ENCODE measurements around the gene FUOM. TPM values are rescaled to one million over a fixed set of nuclear protein-coding genes. Genes with fewer than 3 reads are reported as not detected.
A peak's percentile ranks its signal among the peaks of the same experiment; 100 is the strongest.

Gene FUOM
- total and polyA plus RNA-seq, 10 of the 15 experiments (the other 5 are each of a cell fraction or from before 2014, with no cell fraction given), result 1.8 to 41.7 (median 25.6) TPM

DNA sequence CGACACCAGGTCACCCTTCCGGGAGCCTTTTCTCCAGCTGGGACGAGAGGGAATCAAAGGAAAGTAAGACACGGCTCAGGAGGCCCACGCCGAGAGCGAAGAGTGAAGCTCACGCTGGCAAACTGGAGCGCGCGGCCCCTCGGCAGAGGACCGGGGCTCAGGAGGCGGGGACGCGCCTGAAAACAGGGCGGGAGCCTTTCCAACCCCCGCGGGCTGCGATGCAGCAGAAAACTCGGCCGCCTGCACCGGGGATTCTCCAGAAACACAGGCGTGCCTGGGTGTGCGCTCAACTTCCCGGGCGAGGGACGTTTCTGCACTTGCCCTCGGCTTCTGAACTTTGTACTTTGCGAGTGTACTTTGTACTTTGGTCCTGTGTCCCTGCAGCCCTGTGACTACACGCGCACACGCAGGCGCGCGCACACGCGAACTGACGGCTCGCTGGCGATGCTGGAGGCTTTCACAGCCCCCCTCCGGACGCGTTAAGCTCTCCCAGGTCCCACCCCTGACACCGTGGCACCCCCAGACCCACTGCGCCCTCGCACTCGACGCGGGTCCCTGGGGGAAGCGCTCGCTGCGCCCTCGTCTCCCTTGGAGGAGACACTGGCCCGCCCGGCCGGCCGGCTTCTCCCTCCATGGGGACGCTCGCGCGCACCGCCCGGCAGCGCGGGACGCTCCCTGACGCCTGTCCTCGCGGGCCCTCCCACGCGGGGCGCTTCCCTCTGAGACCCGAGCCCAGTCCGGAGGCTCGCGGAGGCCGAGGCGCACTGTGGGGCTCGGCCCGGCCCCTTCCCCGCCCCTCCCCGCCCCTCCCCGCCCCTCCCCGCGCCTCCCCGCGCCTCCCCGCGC, 20.7 kb upstream of the FUOM start:
- POLR2A ChIA-PET, result interaction anchor here (0.6 to 3.1 kb wide), 5 partner anchors 10 to 101 kb away, joined by 3 to 31 read pairs (median 5); partner anchors contain the start of gene FUOM
- H3K27ac ChIP-seq (ENCODE audit: control insufficient read depth, insufficient read depth), result no peak overlapping the region
- H2AFZ ChIP-seq (ENCODE audit: control insufficient read depth, low read depth, low read length), result peak overlapping the region; percentile 90
- RAD21 ChIA-PET (ENCODE audit: unreplicated experiment), result interaction anchor here (0.8 to 3.8 kb wide), 4 partner anchors 9 to 23 kb away, joined by 4 to 13 read pairs (median 6); no protein-coding TSS in a partner anchor
- no TSS peak for BruUV-seq (replicated peaks)
- peaks cover 13% of the 10 kb centered on the region for H3K4me1 ChIP-seq (ENCODE audit: control insufficient read depth, insufficient read depth, low read length)
- no peaks in the 10 kb centered on the region for H3K9me3 ChIP-seq (replicated peaks; ENCODE audit: control insufficient read depth, insufficient read depth, low read length)
- H3K9ac ChIP-seq (ENCODE audit: control insufficient read depth, insufficient read depth, low read length), result peak overlapping the region; percentile 63
- intact Hi-C loops (cut with micrococcal nuclease; ENCODE audit: unreplicated experiment), result loop anchor here (1.0 kb wide), 1 partner anchor 11 kb away; no protein-coding TSS in a partner anchor
- SMC1A ChIA-PET (ENCODE audit: uncharacterized antibody, unreplicated experiment), result interaction anchor here (1.3 to 2.3 kb wide), 3 partner anchors 10 to 17 kb away, joined by 3 to 11 read pairs (median 5); no protein-coding TSS in a partner anchor
- H3K4me2 ChIP-seq (ENCODE audit: control insufficient read depth, insufficient read depth), result peak overlapping the region; percentile 98
- WGBS (ENCODE audit: insufficient coverage, insufficient replicate concordance, low lambda C conversion rate, missing lambda C conversion rate), result 3% methylated on average over 65 of the region's 90 CpGs
- H3K36me3 ChIP-seq (ENCODE audit: control insufficient read depth in 2 of 2, insufficient read depth in 2 of 2, low read length in 1 of 2), result no peaks in the 10 kb centered on the region
- in situ Hi-C loops (cut with MboI), result no loop called here
- ATAC-seq (peak; percentile 73), FAIRE-seq (peak; percentile 72), DNase-seq (ENCODE audit: low read depth, low spot score) (no peak)
- CTCF ChIA-PET, result interaction anchor here (1.5 kb wide), 1 partner anchor 11 kb away, joined by 4 read pairs; no protein-coding TSS in a partner anchor
- H3K79me2 ChIP-seq (ENCODE audit: control insufficient read depth, insufficient read depth, low read length), result peaks cover 3% of the 10 kb centered on the region; the same call in 1 of the 2 replicates
- H3K4me3 ChIP-seq, result peak overlapping the region; percentile 69
- no peaks in the 10 kb centered on the region for H3K27me3 ChIP-seq (replicated peaks in 1 of 2; ENCODE audit: control insufficient read depth in 2 of 2, insufficient read depth in 2 of 2, low read length in 1 of 2)
- no peaks in the 10 kb centered on the region for H4K20me1 ChIP-seq (ENCODE audit: control insufficient read depth, insufficient read depth)
- TF ChIP-seq CHD1 (IDR thresholded peaks at IDR 0.05; ENCODE audit: low read depth, low read length), result no peak
- TF ChIP-seq JUNB (IDR thresholded peaks at IDR 0.05), result no peak
- TF ChIP-seq TBL1XR1 (IDR thresholded peaks at IDR 0.05; ENCODE audit: low read depth, low read length), result no peak
- TF ChIP-seq IKZF2 (IDR thresholded peaks at IDR 0.05), result peak; percentile 49 to 59; a peak in 2 of 4 replicates
- TF ChIP-seq YY1 (IDR thresholded peaks at IDR 0.05; ENCODE audit: low read depth, low read length), result no peak
- TF ChIP-seq EP300 (IDR thresholded peaks at IDR 0.05; ENCODE audit: borderline replicate concordance in 1 of 2, control insufficient read depth in 1 of 2, low read depth in 2 of 2, low read length in 2 of 2), result no peak
- peak; percentile 81 for TF ChIP-seq IKZF1 (conservative IDR thresholded peaks at IDR 0.05)
- TF ChIP-seq, protein P1, sequence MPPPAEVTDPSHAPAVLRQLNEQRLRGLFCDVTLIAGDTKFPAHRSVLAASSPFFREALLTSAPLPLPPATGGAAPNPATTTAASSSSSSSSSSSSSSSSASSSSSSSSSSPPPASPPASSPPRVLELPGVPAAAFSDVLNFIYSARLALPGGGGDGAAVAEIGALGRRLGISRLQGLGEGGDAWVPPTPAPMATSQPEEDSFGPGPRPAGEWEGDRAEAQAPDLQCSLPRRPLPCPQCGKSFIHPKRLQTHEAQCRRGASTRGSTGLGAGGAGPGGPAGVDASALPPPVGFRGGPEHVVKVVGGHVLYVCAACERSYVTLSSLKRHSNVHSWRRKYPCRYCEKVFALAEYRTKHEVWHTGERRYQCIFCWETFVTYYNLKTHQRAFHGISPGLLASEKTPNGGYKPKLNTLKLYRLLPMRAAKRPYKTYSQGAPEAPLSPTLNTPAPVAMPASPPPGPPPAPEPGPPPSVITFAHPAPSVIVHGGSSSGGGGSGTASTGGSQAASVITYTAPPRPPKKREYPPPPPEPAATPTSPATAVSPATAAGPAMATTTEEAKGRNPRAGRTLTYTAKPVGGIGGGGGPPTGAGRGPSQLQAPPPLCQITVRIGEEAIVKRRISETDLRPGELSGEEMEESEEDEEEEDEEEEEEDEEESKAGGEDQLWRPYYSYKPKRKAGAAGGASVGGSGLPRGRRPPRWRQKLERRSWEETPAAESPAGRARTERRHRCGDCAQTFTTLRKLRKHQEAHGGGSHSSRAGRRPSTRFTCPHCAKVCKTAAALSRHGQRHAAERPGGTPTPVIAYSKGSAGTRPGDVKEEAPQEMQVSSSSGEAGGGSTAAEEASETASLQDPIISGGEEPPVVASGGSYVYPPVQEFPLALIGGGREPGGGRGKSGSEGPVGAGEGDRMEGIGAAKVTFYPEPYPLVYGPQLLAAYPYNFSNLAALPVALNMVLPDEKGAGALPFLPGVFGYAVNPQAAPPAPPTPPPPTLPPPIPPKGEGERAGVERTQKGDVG (CRISPR knock-in tag; IDR thresholded peaks at IDR 0.05), result no peak
- TF ChIP-seq ELK1 (IDR thresholded peaks at IDR 0.05; ENCODE audit: low read depth, low read length), result no peak
- peak; percentile 20; the same call in 1 of the 2 replicates for TF ChIP-seq MLLT1 (IDR thresholded peaks at IDR 0.05)
- TF ChIP-seq, protein P2, sequence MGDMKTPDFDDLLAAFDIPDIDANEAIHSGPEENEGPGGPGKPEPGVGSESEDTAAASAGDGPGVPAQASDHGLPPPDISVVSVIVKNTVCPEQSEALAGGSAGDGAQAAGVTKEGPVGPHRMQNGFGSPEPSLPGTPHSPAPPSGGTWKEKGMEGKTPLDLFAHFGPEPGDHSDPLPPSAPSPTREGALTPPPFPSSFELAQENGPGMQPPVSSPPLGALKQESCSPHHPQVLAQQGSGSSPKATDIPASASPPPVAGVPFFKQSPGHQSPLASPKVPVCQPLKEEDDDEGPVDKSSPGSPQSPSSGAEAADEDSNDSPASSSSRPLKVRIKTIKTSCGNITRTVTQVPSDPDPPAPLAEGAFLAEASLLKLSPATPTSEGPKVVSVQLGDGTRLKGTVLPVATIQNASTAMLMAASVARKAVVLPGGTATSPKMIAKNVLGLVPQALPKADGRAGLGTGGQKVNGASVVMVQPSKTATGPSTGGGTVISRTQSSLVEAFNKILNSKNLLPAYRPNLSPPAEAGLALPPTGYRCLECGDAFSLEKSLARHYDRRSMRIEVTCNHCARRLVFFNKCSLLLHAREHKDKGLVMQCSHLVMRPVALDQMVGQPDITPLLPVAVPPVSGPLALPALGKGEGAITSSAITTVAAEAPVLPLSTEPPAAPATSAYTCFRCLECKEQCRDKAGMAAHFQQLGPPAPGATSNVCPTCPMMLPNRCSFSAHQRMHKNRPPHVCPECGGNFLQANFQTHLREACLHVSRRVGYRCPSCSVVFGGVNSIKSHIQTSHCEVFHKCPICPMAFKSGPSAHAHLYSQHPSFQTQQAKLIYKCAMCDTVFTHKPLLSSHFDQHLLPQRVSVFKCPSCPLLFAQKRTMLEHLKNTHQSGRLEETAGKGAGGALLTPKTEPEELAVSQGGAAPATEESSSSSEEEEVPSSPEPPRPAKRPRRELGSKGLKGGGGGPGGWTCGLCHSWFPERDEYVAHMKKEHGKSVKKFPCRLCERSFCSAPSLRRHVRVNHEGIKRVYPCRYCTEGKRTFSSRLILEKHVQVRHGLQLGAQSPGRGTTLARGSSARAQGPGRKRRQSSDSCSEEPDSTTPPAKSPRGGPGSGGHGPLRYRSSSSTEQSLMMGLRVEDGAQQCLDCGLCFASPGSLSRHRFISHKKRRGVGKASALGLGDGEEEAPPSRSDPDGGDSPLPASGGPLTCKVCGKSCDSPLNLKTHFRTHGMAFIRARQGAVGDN (IDR thresholded peaks at IDR 0.05), result 0 out of 2 replicates have a peak, but pooled peaks have one; percentile 24
